HG02938 (cell line): ENCODE data around the gene AHNAK2.
"Not testable (repeated sequence)": the region's sequence is repeated elsewhere in the genome, so short reads cannot be mapped to it uniquely, and the experiment has no call there.

Experiments used
- ATAC-seq: cut with Tn5 transposase; IDR thresholded peaks from one replicate; pipeline ENCODE4 v1.9.1; 2021; ENCODE audit warnings: mild to moderate bottlenecking, moderate library complexity; ENCODE audit not compliant: unreplicated experiment

The AHNAK2 gene

GRCh38 chr14:104954746-104955395 lies 23.3 kb downstream of the AHNAK2 start:
- ATAC-seq = no peak

GRCh38 chr14:104953896-104954656 lies 24.1 kb downstream of the AHNAK2 start:
- ATAC-seq = no peak

DNA sequence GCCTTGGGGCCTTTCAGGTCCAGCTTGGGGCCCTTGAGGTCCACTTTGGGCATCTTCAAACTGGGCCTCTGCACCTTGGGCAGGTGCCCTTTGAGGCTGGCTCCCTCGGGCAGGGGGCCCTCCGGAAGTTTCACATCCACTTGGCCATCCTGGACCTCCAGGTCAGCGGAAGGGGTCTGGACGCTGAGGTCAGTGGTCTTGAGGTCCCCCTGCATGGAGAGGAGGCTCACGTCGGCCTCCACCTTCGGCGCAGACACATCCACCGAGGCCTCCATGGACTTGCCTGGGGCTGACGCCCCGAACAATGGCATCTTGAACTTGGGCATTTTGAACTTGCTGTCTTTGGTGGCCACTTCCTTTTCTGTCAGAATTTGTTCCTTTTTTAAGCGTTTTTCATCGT lies 25.1 kb downstream of the AHNAK2 start:
- ATAC-seq = no peak

- ATAC-seq = not testable (repeated sequence)
Measured at GRCh38 chr14:104951863-104952657, 26.1 kb downstream of the AHNAK2 start.

DNA sequence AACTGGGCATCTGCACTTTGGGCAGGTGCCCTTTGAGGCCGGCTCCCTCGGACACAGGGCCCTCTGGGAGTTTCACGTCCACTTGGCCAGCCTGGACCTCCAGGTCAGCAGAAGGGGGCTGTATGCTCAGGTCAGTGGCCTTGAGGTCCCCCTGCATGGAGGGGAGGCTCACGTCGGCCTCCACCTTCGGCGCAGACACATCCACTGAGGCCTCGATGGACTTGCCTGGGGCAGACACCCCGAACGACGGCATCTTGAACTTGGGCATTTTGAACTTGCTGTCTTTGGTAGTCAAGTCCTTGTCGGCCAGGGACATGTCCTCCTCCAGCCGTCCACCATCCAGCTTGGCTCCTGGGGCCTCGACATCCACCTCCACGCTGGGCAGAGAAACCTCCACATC lies 27.5 kb downstream of the AHNAK2 start:
- ATAC-seq = not testable (repeated sequence)

GRCh38 chr14:104950021-104950420 lies 28.2 kb downstream of the AHNAK2 start:
- no peak for ATAC-seq

- ATAC-seq = not testable (repeated sequence)
Measured at GRCh38 chr14:104949406-104949955, 28.7 kb downstream of the AHNAK2 start.

DNA sequence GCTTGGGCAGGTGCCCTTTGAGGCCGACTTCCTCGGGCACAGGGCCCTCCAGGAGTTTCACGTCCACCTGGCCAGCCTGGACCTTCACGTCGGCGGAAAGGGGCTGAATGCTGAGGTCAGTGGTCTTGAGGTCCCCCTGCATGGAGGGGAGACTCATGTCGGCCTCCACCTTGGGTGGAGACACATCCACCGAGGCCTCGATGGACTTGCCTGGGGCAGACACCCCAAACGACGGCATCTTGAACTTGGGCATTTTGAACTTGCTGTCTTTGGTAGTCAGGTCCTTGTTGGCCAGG lies 29.5 kb downstream of the AHNAK2 start:
- no peak for ATAC-seq

DNA sequence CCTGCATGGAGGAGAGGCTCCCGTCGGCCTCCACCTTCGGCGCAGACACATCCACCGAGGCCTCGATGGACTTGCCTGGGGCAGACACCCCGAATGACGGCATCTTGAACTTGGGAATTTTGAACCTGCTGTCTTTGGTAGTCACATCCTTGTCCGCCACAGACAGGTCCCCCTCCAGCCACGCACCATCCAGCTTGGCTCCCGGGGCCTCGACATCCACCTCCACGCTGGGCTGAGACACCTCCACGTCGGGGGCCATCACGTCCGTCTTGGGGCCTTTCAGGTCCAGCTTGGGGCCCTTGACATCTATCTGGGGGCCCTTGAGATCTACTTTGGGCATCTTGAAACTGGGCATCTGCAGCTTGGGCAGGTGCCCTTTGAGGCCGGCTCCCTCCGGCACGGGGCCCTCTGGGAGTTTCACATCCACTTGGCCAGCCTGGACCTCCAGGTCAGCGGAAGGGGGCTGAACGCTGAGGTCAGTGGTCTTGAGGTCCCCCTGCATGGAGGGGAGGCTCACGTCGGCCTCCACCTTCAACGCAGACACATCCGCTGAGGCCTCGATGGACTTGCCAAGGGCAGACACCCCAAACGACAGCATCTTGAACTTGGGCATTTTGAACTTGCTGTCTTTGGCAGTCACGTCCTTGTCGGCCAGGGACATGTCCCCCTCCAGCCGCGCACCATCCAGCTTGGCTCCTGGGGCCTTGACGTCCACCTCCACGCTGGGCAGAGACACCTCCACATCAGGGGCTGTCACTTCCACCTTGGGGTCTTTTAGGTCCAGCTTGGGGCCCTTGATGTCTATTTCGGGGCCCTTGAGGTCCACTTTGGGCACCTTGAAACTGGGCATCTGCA lies 30.1 kb downstream of the AHNAK2 start:
- ATAC-seq = not testable (repeated sequence)

GRCh38 chr14:104947201-104947600 lies 31.0 kb downstream of the AHNAK2 start:
- ATAC-seq = not testable (repeated sequence)

GRCh38 chr14:104945986-104946965 lies 31.9 kb downstream of the AHNAK2 start:
- ATAC-seq = not testable (repeated sequence)

GRCh38 chr14:104945266-104945665 lies 32.9 kb downstream of the AHNAK2 start:
- ATAC-seq = not testable (repeated sequence)

DNA sequence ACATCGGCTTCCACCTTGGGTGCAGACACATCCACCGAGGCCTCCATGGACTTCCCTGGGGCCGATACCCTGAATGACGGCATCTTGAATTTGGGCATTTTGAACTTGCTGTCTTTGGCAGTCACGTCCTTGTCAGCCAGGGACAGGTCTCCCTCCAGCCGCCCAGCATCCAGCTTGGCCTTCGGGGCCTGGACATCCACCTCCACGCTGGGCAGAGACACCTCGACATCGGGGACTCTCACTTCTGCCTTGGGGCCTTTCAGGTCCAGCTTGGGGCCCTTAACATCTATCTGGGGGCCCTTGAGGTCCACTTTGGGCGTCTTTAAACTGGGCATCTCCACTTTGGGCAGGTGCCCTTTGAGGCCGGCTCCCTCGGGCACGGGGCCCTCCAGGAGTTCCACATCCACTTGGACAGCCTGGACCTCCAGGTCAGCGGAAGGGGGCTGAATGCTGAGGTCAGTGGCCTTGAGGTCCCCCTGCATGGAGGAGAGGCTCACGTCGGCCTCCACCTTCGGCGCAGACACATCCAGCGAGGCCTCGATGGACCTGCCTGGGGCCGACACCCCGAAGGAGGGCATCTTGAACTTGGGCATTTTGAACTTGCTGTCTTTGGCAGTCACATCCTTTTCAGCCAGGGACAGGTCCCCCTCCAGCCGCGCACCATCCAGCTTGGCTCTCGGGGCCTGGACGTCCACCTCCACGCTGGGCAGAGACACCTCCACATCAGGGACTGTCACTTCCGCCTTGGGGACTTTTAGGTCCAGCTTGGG lies 33.6 kb downstream of the AHNAK2 start:
- not testable (repeated sequence) for ATAC-seq

GRCh38 chr14:104944016-104944308 lies 34.2 kb downstream of the AHNAK2 start:
- not testable (repeated sequence) for ATAC-seq

DNA sequence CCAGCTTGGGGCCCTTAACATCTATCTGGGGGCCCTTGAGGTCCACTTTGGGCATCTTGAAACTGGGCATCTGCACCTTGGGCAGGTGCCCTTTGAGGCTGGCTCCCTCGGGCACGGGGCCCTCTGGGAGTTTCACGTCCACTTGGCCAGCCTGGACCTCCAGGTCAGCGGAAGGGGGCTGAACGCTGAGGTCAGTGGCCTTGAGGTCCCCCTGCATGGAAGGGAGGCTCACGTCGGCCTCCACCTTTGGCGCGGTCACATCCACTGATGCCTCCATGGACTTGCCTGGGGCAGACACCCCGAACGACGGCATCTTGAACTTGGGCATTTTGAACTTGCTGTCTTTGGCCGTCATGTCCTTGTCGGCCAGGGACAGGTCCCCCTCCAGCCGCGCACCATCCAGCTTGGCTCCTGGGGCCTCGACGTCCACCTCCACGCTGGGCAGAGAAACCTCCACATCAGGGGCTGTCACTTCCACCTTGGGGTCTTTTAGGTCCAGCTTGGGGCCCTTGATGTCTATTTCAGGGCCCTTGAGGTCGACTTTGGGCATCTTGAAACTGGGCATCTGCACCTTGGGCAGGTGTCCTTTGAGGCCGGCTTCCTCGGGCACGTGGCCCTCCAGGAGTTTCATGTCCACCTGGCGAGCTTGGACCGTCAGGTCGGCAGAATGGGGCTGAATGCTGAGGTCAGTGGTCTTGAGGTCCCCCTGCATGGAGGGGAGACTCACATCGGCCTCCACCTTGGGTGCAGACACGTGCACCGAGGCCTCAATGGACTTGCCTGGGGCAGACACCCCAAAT lies 34.8 kb downstream of the AHNAK2 start:
- not testable (repeated sequence) for ATAC-seq

- ATAC-seq = no peak
Measured at GRCh38 chr14:104942586-104942985, 35.6 kb downstream of the AHNAK2 start.

DNA sequence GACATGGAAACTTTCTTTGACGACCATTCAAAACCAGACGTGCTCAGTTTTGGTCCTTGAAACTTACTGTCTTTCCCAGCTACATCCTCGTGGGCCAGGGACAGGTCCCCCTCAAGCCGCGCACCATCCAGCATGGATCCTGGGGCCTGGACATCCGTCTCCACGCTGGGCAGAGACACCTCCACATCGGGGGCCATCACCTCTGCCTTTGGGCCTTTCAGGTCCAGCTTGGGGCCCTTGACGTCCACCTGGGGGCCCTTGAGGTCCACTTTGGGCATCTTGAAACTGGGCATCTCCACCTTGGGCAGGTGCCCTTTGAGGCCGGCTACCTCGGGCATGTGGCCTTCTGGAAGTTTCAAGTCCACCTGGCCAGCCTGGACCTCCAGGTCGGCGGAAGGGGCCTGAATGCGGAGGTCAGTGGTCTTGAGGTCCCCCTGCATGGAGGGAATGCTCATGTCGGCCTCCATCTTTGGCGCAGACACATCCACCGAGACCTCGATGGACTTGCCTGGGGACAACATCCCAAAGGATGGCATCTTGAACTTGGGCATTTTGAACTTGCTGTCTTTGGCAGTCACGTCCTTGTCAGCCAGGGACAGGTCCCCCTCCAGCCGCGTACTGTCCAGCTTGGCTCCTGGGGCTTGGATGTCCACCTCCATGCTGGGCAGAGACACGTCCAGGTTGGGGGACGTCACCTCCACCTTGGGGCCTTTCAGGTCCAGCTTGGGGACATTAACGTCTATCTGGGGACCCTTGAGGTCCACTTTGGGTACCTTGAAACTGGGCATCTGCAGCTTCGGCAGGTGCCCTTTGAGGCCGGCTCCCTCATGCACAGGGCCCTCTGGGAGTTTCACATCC lies 36.4 kb downstream of the AHNAK2 start:
- ATAC-seq = no peak
